ENCODE data around the gene SLC4A1AP. TPM values are rescaled to one million over a fixed set of nuclear protein-coding genes. Genes with fewer than 3 reads are reported as not detected.

SLC4A1AP gene
- total RNA-seq, 1 experiment from 2014 or later = 29.7 TPM

- no peak for DNase-seq (ENCODE audit: low spot score)
- H3K4me1 ChIP-seq (ENCODE audit: insufficient read depth, low read length, poor library complexity, severe bottlenecking) = no peaks in the 10 kb centered on the region
- ChIA-PET POLR2A (ENCODE audit: low non-redundant PET) (no interaction called here), CTCF (interaction anchor here (1.0 kb wide), 1 partner anchor 22 kb away, joined by 3 read pairs; no protein-coding TSS in a partner anchor)
- intact Hi-C loops (cut with micrococcal nuclease; ENCODE audit: unreplicated experiment) = no loop called here
- H3K9me3 ChIP-seq (ENCODE audit: low read depth, low read length, poor library complexity, severe bottlenecking) = no peaks in the 10 kb centered on the region
- H3K4me3 ChIP-seq (ENCODE audit: low read depth, low read length, poor library complexity, severe bottlenecking) = no peak overlapping the region
- no TSS peak for BruUV-seq (replicated peaks)
- TF ChIP-seq EZH2 (IDR thresholded peaks at IDR 0.05; ENCODE audit: borderline replicate concordance, low read depth, low read length, poor library complexity, severe bottlenecking) (no peak), CTCF (conservative IDR thresholded peaks at IDR 0.05; ENCODE audit: low read depth, low read length) (no peak)
- no peaks in the 10 kb centered on the region for H3K36me3 ChIP-seq (ENCODE audit: insufficient read depth, low read length, poor library complexity, severe bottlenecking)
- H3K27ac ChIP-seq (ENCODE audit: low read depth, low read length, poor library complexity, severe bottlenecking) = no peak overlapping the region
- H3K27me3 ChIP-seq (replicated peaks; ENCODE audit: insufficient read depth, low read depth, low read length, poor library complexity) = no peaks in the 10 kb centered on the region
Observed at GRCh38 chr2:27705851-27706622, 42.3 kb downstream of the SLC4A1AP start.

- no peak for TF ChIP-seq EZH2 (IDR thresholded peaks at IDR 0.05; ENCODE audit: borderline replicate concordance, low read depth, low read length, poor library complexity, severe bottlenecking)
- TF ChIP-seq CTCF (conservative IDR thresholded peaks at IDR 0.05; ENCODE audit: low read depth, low read length) = no peak
- H3K4me3 ChIP-seq (ENCODE audit: low read depth, low read length, poor library complexity, severe bottlenecking) = no peak overlapping the region
- H3K27ac ChIP-seq (ENCODE audit: low read depth, low read length, poor library complexity, severe bottlenecking) = no peak overlapping the region
- H3K4me1 ChIP-seq (ENCODE audit: insufficient read depth, low read length, poor library complexity, severe bottlenecking) = no peaks in the 10 kb centered on the region
- no peaks in the 10 kb centered on the region for H3K36me3 ChIP-seq (ENCODE audit: insufficient read depth, low read length, poor library complexity, severe bottlenecking)
- DNase-seq (ENCODE audit: low spot score) = no peak
- no TSS peak for BruUV-seq (replicated peaks)
- ChIA-PET POLR2A (ENCODE audit: low non-redundant PET) (no interaction called here), CTCF (no interaction called here)
- H3K27me3 ChIP-seq (replicated peaks; ENCODE audit: insufficient read depth, low read depth, low read length, poor library complexity) = no peaks in the 10 kb centered on the region
- intact Hi-C loops (cut with micrococcal nuclease; ENCODE audit: unreplicated experiment) = no loop called here
- H3K9me3 ChIP-seq (ENCODE audit: low read depth, low read length, poor library complexity, severe bottlenecking) = no peaks in the 10 kb centered on the region
Observed at GRCh38 chr2:27707462-27708256, 44.0 kb downstream of the SLC4A1AP start.

- no peaks in the 10 kb centered on the region for H3K9me3 ChIP-seq (ENCODE audit: low read depth, low read length, poor library complexity, severe bottlenecking)
- no TSS peak for BruUV-seq (replicated peaks)
- ChIA-PET CTCF (no interaction called here), POLR2A (ENCODE audit: low non-redundant PET) (no interaction called here)
- no peak overlapping the region for H3K27ac ChIP-seq (ENCODE audit: low read depth, low read length, poor library complexity, severe bottlenecking)
- no peak for TF ChIP-seq EZH2 (IDR thresholded peaks at IDR 0.05; ENCODE audit: borderline replicate concordance, low read depth, low read length, poor library complexity, severe bottlenecking)
- no peak for TF ChIP-seq CTCF (conservative IDR thresholded peaks at IDR 0.05; ENCODE audit: low read depth, low read length)
- no peaks in the 10 kb centered on the region for H3K27me3 ChIP-seq (replicated peaks; ENCODE audit: insufficient read depth, low read depth, low read length, poor library complexity)
- DNase-seq (ENCODE audit: low spot score) = no peak
- intact Hi-C loops (cut with micrococcal nuclease; ENCODE audit: unreplicated experiment) = no loop called here
- H3K4me1 ChIP-seq (ENCODE audit: insufficient read depth, low read length, poor library complexity, severe bottlenecking) = no peaks in the 10 kb centered on the region
- no peaks in the 10 kb centered on the region for H3K36me3 ChIP-seq (ENCODE audit: insufficient read depth, low read length, poor library complexity, severe bottlenecking)
- no peak overlapping the region for H3K4me3 ChIP-seq (ENCODE audit: low read depth, low read length, poor library complexity, severe bottlenecking)
Observed at GRCh38 chr2:27708257-27708654, 44.6 kb downstream of the SLC4A1AP start.

Measured in A673 (cell line).